Activated T-cell treated with anti-CD3 and anti-CD28 coated beads, Interleukin-2, amount 50 U/mL, for 1 hour (primary cell): ENCODE results near the gene POLK.
"Not testable (repeated sequence)": the region's sequence is repeated elsewhere in the genome, so short reads cannot be mapped to it uniquely, and the experiment has no call there.

Experiments
- DNase-seq: peaks from one replicate; pipeline ENCODE4 v3.0.0-alpha.2; 2020

Gene POLK

GRCh38 chr5:75510836-75511434, 756 bp upstream of the POLK start:
- DNase-seq = no peak

GRCh38 chr5:75512383-75513074, 838 bp downstream of the POLK start:
- no peak for DNase-seq

GRCh38 chr5:75513841-75514240, 2.1 kb downstream of the POLK start:
- DNase-seq = no peak

GRCh38 chr5:75514323-75514722, 2.6 kb downstream of the POLK start:
- no peak for DNase-seq

- DNase-seq = no peak
Measured at GRCh38 chr5:75519761-75520160, 8.1 kb downstream of the POLK start.

- DNase-seq = no peak
Measured at GRCh38 chr5:75521195-75521594, 9.5 kb downstream of the POLK start.

GRCh38 chr5:75522025-75522424, 10.3 kb downstream of the POLK start:
- DNase-seq = no peak

- no peak for DNase-seq
Measured at GRCh38 chr5:75522542-75522941, 10.9 kb downstream of the POLK start.

GRCh38 chr5:75523275-75523674, 11.6 kb downstream of the POLK start:
- no peak for DNase-seq

- no peak for DNase-seq
Measured at GRCh38 chr5:75524071-75524470, 12.4 kb downstream of the POLK start.

GRCh38 chr5:75524591-75524990, 12.9 kb downstream of the POLK start:
- DNase-seq = no peak

- no peak for DNase-seq
Measured at GRCh38 chr5:75525344-75525743, 13.7 kb downstream of the POLK start.

- no peak for DNase-seq
Measured at GRCh38 chr5:75526070-75526469, 14.4 kb downstream of the POLK start.

GRCh38 chr5:75529185-75529584, 17.5 kb downstream of the POLK start:
- no peak for DNase-seq

- DNase-seq = no peak
Measured at GRCh38 chr5:75532190-75532589, 20.5 kb downstream of the POLK start.

GRCh38 chr5:75533716-75534115, 22.0 kb downstream of the POLK start:
- DNase-seq = not testable (repeated sequence)

- DNase-seq = no peak
Measured at GRCh38 chr5:75534734-75535133, 23.0 kb downstream of the POLK start.

- no peak for DNase-seq
Measured at GRCh38 chr5:75536147-75536546, 24.5 kb downstream of the POLK start.

GRCh38 chr5:75536694-75537360, 25.1 kb downstream of the POLK start:
- DNase-seq = no peak

- no peak for DNase-seq
Measured at GRCh38 chr5:75538211-75538610, 26.5 kb downstream of the POLK start.

GRCh38 chr5:75545131-75545530, 33.4 kb downstream of the POLK start:
- DNase-seq = no peak

- no peak for DNase-seq
Measured at GRCh38 chr5:75546830-75547229, 35.1 kb downstream of the POLK start.

- DNase-seq = no peak
Measured at GRCh38 chr5:75547812-75548211, 36.1 kb downstream of the POLK start.

GRCh38 chr5:75550597-75550996, 38.9 kb downstream of the POLK start:
- DNase-seq = no peak
